Fibroblast of skin of back (primary cell): ENCODE results near the gene ZNF593OS.
A peak's percentile ranks its signal among the peaks of the same experiment; 100 is the strongest.

ENCODE experiments used
- DNase-seq: peaks from one replicate; pipeline ENCODE4 v3.0.0-alpha.2; 2013

ZNF593OS gene

DNA sequence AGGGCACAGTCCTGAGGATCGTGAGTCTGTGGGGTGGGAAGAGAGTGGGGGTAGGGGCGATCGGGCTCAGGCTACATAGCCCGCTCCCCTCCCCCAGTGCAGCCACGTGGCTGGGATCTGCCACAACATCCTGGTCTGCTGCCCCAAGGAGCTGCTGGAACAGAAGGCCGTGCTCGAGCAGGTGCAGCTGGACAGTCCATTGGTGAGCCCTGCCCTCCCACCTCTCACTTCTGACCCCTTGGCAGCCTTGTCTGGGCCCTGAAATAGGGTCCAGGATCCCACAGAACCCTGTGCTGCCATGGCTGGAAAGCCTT is 10.7 kb upstream of the ZNF593OS start:
- no peak for DNase-seq

DNA sequence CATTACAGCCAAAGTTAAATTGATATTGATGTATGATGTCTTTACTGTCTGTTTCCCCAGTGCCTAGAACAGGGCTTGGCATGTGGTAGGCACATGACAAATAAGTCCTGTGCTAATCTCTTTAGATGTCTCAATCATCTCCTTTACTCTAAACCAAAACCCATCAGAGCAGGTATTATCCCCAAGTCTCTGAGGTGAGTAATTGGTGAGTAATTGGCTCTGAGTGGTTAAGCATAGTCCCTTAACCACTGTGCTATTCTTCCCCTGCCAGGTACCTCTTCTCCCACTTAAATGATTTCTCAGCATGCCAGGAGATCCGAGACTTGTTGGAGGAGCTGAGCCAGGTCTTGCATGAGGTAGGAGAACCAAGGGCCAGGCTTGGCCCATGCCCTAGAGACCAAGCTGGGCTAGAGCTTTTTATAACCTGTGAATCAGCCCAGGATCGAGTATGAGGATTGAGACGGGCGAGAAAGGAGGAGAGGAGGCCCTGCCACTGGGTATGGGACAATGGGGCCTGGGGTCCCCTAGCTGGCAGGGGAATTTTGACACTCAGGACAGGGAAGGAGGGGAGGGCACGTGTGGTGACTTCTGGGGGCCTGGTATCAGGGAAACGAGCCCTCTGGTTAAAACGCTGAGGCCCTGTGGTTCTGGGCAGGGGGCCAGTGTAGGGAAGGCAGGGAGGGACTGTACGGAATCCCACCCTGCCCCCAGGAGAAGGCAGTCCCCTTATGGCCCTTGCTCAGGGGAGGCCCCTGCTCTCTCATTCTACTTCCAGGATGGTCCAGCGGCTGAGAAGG is 10.2 kb upstream of the ZNF593OS start:
- no peak for DNase-seq

DNA sequence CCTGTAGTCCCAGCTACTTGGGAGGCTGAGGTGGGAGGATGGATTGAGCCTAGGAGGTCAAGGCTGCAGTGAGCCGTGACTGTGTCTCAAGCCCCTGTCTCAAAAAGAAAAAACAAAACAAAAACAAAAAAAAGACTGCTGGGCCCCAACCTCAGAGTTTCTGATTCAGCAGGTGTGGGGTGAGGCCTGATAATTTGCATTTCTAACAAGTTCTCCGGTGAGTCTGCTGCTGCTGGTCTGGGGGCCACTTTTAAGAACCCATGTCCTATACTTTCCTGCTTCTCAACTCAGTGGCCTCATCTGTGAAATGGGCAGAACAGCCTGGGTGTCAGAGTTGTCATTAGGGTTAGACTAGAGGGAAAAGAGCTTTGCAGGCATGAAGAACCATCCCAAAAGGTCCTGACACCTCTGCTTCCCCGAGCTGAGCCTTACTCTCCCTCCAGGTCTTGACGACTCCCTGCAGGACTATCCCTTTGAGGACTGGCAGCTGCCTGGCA is 8.4 kb upstream of the ZNF593OS start:
- no peak for DNase-seq

DNA sequence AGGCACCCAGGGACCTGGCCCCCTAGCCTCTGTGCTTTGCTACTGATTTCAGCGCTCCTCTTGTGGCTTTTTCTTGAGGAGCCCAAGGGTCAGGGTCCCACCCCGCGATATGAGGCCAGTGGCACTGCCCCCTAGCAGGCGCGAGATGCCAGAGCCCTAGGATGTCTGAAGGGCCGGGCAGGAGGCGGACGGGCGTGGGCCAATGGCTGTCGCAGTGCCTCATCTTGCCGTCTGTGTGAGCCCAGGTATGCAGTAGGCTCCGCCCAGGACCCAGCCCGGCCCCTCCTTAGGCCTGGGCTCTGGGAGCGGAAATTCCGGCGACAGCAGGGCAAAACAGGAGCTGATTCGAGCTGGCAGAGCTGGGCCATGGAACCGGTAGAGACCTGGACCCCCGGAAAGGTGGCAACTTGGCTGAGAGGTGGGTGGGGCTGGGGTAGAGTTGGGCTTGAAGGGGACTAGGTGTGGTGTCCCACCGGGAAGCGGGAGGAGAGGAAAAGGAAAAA is 5.6 kb upstream of the ZNF593OS start, which contains the start of gene CNKSR1:
CNKSR1 (plus strand) TSS at position 310 of the 503 bp plus-strand sequence; CDS start at position 367, 57 bp downstream.
- DNase-seq: no peak

DNA sequence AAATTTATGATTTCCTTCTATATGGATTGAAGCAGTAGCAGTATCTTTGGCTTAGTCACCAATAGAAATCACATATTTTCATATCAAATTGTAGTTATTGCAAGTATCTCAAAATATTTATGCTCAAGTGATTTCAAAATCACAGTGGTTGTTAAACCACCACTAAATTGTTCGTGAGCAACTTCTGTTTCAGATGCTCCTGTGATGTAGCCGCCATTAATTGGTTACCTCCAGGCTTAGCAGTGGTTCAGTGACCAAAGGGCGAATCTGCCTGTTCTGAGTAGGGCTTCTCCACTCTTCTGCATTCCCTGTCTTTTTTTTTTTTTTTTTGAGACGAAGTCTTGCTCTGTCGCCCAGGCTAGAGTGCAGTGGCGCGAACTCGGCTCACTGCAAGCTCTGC is 3.7 kb upstream of the ZNF593OS start:
- DNase-seq: no peak

DNA sequence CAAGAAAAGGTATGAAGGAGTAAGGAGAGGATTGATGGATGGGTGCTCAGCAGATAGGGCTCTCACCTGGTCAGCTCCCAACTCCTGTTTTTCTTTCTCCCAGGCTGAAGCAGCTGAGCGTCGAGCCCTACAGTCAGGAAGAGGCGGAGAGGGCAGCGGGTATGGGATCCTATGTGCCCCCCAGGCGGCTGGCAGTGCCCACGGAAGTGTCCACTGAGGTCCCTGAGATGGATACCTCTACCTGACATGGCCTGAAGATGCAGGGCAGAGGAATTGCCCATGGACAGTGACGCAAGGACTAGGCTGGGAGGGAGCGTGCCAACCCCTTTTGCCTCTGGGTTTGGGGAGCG is 1.2 kb downstream of the ZNF593OS start:
- no peak for DNase-seq

DNA sequence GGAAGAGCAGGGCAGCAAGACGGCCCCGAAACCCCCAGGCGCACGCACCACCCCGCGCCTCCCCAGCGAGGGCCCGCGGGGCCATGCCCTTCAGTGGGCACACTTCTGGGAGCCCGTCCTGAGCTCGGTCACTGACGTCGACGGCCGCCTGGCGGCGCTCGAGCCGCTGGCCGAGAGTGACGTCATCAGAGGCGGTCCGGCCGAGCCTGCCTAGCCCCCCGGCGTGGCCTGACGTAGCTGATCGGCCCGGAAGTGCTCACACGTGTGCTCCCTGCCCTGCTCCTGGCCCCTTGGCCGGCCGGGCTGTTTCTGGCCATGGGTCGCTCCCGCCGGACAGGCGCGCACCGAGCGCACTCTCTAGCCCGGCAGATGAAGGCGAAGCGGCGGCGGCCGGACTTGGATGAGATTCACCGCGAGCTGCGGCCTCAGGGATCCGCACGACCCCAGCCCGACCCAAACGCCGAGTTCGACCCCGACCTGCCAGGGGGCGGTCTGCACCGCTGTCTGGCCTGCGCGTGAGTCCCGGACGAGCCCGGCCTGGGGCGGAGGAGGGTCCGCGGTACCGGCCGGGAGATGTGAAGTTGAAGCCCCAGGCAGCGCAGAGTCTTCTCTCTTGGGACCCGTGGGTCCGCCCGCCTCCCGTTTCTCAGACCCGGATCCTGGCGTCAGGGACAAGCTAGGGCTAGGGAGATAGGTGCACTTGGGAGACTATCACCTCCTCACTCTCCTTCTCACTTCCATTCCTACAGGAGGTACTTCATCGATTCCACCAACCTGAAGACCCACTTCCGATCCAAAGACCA is 1.8 kb downstream of the ZNF593OS start, which contains the start of gene ZNF593:
ZNF593 (plus strand) TSS at position 240 of the 803 bp plus-strand sequence; CDS start at position 316, 76 bp downstream.
- peak; percentile 89 for DNase-seq

DNA sequence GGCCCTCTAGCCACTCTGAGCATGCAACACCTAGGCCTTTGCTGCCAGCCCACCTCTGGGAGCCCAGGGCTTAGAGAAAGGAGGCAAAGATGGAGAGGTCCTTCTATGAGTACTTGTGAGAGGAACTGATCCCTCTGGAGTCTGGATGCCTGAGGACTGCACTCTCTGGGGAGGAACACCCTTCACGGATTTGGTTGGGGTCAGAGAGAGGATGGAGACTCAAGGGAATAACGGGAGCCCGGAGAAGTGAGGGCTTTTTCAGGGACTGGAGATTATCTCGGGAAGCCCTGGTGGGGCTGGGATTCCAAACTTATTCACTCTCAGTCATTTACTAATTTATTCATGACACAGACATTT is 2.5 kb downstream of the ZNF593OS start:
- DNase-seq: no peak

DNA sequence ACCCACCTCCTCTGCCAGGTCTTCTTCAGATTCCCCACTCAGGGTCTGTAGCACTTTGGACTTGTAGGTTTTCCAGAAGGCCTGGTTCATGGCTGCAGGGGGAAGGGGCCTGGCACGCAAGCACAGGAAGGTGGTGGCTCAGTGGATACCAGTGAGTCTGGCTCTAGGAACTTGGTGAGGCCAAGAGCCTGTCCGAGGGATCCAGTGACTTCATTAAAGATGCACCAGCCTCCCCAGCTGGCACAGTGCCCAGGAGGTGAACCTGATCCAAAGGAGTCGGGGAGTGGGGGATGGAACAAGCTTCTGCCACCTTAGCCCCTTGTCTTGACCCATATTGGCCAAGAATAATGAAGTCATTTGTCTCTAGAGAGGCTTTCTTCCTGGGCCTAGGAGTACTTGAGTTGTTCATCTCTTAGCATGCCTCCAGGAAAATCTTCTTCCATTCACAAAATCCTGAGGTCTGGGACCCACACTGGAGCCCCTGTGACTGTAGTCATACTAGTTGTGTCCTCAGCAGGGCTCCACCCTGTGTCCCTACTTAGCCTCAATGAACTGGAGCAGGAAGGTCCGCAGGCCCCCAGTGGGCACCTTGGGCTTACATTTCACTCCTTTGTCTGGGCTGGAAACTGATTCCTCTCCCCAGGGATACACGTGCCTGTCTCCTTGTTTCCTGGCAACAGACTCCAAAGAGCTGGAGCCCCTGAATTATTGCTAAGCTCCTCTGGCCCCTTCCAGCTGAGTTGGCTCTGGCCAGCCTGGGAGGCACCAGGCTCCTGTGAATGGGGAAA is 3.0 kb downstream of the ZNF593OS start, which contains the start of gene C1orf232:
C1orf232 (minus strand) TSS at position 554 of the 788 bp plus-strand sequence; CDS start at position 90, 464 bp downstream.
- no peak for DNase-seq

DNA sequence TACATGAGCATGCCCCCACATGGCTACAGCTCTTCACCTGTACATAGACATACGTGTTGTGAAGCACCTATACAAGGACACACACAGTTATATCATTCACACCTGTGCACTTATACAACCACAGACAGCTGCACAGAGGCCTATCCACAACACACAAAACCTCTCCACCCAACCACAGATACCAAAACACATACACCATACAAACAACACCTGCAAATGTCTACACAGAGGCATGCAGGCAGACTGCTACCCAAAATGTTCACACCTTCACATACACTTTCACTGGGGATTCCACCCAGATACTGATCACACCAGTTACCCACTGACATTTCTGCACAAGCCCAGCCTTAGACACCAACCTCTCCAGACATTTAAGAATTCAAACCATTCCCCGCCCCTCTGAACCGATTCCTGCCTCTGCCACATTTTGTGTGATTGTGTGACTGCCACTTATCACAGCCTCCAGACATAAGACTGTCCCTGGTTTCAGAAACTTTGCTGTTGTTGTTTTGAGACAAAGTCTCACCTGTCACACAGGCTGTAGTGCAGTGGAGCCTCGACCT is 4.8 kb downstream of the ZNF593OS start:
- no peak for DNase-seq

DNA sequence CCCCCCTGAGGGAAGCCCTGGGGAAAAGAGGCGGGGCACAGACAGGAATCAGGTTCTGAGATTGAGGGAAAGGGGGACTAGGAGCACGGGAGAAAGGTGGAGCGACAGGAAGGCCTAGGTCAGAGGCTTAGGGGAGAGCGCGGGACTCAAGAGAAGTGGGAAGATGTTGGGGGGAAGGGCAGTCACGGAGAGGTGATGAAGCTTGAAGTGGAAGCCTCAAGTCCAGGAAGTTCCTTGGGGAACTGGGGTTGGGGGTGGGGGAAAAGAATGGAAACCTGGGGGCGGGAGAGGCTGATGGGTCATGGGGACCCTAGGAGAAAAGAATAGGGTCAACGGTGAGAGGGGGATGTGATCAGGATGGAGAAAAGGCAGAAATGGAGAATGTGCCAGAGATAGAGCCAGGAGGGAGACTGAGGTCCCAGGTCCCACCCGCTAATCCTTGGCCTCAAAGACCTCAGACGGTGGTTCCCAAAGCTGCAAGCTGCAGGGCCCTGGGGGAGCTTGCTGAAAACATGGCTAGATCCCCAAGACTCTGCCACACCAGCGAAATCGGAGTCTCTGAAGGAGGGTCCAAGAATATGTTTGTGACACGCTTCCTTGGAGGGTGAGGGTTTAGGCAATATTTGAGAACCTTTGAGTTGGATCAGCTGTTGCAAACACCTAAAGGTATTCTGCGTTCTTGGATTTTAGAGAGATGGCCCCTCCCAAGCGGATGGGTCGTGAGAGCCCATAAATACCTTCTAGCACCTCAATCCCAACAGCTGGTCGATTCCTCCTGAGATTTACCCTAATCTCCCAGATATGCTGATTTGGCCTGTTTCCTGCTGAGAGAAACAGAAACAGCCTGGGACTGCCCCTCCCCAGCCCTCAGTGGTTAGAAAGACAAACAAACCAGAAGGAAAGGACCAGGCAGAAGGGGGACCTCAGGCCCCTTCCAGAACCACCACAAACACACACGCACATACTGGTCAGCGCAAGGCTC is 6.5 kb downstream of the ZNF593OS start:
- DNase-seq: no peak

DNA sequence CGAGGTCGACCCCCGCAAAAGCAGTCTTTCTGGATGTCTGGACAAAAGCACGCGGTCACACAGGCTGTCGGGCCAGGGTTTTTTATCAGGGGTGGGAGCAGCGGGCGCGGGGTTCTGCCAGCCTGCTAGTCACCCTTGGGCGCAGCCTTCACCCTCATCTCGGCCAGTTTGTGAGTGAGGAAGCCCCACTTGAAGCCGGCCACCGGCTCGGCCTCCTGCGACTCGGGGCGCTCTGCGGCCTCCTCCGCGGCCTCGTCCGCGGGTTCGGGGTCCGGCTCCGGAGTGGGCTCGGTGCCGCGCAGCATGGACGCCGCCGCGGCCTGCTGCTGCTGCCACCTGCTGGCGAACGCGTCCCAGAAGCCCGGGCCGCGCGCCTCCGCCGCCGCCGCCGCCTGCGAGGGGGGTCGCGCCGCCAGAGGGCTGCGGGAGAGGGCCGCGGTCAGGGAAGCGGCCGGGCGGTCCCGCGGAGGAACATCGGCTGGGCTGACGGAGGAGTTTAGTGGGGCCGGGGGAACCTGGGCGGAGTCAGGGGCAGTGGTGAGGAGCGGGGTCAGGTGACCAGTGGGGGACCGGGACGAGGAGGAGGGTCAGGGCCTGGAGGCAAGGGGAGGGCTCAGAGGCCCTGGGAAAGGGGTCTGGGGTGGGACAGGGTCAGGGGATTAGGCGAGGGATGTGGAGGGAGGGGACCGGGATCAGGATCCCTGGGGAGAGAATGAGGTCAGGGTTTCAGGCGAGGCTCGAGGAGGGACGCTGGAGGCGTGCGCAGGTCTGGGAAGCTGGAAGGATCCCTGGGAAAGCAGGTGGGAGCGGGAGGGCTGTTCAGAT is 7.4 kb downstream of the ZNF593OS start:
- DNase-seq: peak; percentile 30

DNA sequence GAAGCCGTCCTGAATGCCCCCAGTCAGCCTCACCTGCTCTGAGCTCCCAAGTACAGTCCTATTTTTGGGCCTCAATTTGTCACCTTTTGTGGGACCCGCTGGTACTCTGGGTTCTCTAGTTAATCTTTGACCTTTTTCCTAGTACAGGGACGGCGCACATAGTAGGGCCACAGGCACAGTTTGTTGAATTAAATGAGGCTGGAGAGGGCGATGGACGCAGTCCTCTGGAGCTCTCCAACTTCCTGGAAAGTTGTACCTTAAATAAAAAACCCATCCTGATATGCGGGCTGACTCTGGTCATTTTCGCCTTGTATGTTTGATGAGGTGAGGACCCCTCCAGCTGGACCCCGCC is 8.0 kb downstream of the ZNF593OS start:
- no peak for DNase-seq

DNA sequence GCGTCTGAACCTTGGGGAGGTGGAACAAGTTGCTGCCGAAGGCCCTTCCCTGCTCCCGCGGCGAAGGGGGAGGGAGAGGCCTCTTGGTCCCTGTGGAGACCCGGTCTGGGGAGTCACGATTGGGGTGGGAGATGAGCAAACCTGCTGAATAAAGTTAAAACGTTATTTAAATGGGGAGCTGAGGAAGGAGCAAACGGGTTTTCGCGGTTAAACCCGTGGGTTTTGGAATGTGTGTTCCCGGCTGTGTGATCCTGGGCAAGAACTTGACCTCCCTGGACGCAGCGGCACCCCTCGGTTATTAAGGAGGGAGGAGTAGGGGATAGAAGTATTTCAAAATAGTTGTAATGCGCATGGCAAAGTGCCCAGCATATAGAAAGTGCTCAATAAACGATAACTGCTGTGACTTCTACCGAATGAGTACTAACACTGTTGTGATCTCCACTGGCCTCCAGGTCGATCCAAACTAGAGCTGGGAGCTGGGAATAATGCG is 9.4 kb downstream of the ZNF593OS start:
- no peak for DNase-seq

DNA sequence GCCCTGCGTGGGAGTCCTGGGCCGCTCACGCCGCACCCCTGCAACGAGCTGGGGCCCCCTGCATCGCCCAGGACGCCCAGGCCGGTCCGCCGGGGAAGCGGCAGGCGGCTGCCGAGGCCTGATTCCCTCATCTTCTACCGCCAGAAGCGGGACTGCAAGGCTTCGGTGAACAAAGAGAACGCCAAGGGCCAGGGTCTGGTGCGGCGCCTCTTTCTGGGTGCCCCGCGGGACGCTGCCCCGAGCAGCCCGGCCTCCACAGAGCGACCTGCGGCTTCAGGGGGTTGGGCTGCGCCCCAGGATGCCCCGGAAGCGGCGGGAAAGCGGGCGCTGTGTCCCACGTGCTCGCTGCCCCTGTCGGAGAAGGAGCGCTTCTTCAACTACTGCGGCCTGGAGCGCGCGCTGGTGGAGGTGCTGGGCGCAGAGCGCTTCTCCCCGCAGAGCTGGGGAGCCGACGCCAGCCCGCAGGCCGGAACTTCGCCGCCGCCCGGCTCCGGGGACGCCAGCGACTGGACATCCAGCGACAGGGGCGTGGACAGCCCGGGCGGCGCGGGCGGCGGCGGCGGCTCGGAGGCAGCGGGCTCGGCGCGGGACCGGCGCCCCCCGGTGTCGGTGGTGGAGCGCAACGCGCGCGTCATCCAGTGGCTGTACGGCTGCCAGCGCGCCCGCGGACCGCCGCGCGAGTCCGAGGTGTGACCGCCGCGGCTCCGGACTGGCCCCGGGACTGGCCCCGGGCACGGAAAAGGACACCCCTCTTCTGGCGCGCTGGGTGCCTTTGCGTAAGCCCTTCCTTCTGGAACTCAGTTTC is 10.0 kb downstream of the ZNF593OS start:
- peak; percentile 55 for DNase-seq

DNA sequence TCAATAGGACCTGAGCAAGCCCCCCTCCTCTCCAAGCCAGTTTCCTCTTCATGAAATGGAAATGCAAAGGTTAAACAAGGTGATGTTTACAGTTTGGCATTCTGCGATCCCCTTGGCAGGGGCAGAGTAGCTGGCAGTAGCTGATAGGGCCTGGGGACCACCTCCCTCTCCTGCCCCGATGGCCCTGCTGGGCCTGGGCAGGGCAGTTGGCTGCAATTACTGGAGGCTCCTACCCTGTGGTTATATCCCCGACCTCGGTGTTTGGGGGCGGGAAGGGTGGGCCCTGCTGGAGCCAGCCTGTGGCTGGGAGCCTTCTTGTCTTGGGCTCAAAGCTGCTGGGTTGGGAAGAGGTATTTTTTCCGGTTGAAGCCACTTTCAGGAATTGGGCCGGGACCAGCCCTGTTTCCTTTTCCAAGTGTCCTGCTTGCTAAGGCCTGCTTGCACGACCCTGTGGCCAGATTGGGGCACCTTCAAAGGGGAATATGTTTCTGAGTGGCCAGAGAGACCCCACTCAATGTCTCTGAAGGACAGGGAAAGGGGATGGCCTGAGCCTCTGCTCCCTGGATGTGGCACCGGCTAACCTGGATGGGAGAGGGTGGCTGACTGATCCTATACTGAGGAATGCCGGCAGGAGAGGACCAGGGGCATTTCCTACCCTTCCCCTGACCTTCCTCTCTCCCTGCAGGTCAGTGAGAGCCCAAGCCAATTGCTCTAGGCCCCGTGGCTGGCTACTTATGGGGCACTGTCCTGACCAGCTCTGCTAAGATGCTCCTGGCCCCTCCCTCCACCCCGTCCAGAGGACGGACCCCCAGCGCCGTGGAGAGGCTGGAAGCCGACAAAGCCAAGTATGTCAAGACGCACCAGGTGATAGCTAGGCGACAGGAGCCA is 10.9 kb downstream of the ZNF593OS start:
- no peak for DNase-seq

DNA sequence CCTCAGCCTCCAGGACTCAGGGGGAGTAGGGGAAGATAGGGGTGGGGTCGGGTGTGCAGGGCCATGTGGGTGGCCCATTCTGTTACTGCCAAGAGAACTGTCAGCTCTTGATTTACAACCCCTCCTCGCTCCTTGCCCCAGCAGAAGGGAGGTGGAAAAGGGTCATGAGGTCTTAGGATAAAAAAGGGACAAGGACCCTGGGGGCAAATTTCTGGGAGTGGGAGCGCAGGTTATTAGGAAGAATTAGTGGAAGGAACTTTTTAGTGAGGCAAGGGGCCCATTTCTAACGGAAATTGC is 11.9 kb downstream of the ZNF593OS start:
- DNase-seq: no peak
